ENCODE results near the gene PCDHA11.
A peak's percentile ranks its signal among the peaks of the same experiment; 100 is the strongest.
"Not testable (repeated sequence)": the region's sequence is repeated elsewhere in the genome, so short reads cannot be mapped to it uniquely, and the experiment has no call there.

The PCDHA11 gene

DNA sequence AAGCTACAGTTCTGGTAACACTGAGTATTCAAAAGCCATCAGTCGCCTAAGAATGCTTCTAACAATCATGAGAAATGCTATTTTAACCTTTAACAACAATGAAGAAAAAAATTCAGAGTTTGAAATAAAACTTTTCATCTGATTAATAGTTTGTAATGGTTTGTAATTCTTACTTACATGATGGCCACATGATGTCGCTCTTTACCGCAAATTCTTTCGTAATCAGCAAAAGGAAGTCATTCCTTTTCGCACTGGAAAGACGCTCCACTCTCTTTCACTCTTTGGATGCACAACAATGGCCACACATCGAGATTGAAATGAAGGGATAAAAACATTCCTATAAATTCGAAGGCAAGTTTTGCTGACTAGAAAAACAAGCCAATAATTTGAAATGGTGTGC is 34.8 kb upstream of the PCDHA11 start, which contains the start of gene PCDHA7:
Gene PCDHA7 (plus strand): TSS at position 277 of the 400 bp plus-strand sequence. CDS start 115 bp downstream, at position 392.
- TF ChIP-seq CTCF (IDR thresholded peaks at IDR 0.05): no peak
- Histone ChIP-seq H3K27ac (no peak within 1 kb of the TSS), H3K4me3 (peak within 1 kb of the TSS; percentile 38)
- no peak for DNase-seq (ENCODE audit: low spot score)

DNA sequence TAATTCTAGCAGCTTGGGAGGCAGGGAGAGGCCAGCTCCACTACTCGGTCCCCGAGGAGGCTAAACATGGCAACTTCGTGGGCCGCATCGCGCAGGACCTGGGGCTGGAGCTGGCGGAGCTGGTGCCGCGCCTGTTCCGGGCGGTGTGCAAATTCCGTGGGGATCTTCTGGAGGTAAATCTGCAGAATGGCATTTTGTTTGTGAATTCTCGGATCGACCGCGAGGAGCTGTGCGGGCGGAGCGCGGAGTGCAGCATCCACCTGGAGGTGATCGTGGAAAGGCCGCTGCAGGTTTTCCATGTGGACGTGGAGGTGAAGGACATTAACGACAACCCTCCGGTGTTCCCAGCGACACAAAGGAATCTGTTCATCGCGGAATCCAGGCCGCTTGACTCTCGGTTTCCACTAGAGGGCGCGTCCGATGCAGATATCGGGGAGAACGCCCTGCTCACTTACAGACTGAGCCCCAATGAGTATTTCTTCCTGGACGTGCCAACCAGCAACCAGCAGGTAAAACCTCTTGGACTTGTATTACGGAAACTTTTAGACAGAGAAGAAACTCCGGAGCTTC is 34.2 kb upstream of the PCDHA11 start:
- not testable (repeated sequence) for H3K27ac ChIP-seq; DNase-seq (ENCODE audit: low spot score)
- H3K4me3 ChIP-seq: peak overlapping the region; percentile 38

- Histone ChIP-seq H3K27ac (no peak overlapping the region), H3K4me3 (no peak overlapping the region)
- no peak for TF ChIP-seq CTCF (IDR thresholded peaks at IDR 0.05)
- DNase-seq (ENCODE audit: low spot score): no peak
Measured at GRCh38 chr5:140835622-140836510, 32.9 kb upstream of the PCDHA11 start.

- no peak for DNase-seq (ENCODE audit: low spot score)
- Histone ChIP-seq H3K27ac (no peak within 1 kb of the TSS), H3K4me3 (no peak within 1 kb of the TSS)
- TF ChIP-seq CTCF (IDR thresholded peaks at IDR 0.05): no peak
Measured at GRCh38 chr5:140840978-140841962, 27.5 kb upstream of the PCDHA11 start, which contains the start of gene PCDHA8. PCDHA8 (plus strand) TSS chr5:140841187; CDS start chr5:140841322, 135 bp downstream.

GRCh38 chr5:140842798-140843733 is 25.7 kb upstream of the PCDHA11 start:
- H3K4me3 ChIP-seq: no peak overlapping the region
- no peak for TF ChIP-seq CTCF (IDR thresholded peaks at IDR 0.05)
- DNase-seq (ENCODE audit: low spot score): no peak
- no peak overlapping the region for H3K27ac ChIP-seq

- DNase-seq (ENCODE audit: low spot score); H3K4me3 ChIP-seq; H3K27ac ChIP-seq: not testable (repeated sequence)
Measured at GRCh38 chr5:140848139-140849102, 20.3 kb upstream of the PCDHA11 start, which contains the start of gene PCDHA9. PCDHA9 (plus strand) TSS chr5:140848382; CDS start chr5:140848496, 114 bp downstream.

- H3K27ac ChIP-seq; DNase-seq (ENCODE audit: low spot score); H3K4me3 ChIP-seq: not testable (repeated sequence)
Measured at GRCh38 chr5:140849831-140850634, 18.7 kb upstream of the PCDHA11 start.
